Measurements from ENCODE around the gene MMP11.

DNA sequence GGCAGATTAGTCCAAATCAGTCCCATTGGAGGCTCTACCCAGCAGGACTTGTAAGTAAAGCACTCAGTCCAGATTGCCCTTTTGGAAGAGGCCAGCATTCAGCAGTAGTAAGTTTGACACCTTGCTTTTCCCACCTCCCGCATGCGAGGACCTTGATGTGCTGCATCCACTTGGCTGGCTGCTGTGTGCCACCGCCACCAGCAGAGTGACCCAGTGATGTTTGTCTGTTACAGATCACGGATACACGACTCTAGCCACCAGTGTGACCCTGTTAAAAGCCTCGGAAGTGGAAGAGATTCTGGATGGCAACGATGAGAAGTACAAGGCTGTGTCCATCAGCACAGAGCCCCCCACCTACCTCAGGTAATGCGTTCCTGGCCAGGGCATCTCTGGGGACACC is 20.7 kb downstream of the MMP11 start:
- no peak for TF ChIP-seq POLR2A (IDR thresholded peaks at IDR 0.05)
- TF ChIP-seq, protein P1, sequence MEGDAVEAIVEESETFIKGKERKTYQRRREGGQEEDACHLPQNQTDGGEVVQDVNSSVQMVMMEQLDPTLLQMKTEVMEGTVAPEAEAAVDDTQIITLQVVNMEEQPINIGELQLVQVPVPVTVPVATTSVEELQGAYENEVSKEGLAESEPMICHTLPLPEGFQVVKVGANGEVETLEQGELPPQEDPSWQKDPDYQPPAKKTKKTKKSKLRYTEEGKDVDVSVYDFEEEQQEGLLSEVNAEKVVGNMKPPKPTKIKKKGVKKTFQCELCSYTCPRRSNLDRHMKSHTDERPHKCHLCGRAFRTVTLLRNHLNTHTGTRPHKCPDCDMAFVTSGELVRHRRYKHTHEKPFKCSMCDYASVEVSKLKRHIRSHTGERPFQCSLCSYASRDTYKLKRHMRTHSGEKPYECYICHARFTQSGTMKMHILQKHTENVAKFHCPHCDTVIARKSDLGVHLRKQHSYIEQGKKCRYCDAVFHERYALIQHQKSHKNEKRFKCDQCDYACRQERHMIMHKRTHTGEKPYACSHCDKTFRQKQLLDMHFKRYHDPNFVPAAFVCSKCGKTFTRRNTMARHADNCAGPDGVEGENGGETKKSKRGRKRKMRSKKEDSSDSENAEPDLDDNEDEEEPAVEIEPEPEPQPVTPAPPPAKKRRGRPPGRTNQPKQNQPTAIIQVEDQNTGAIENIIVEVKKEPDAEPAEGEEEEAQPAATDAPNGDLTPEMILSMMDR (IDR thresholded peaks at IDR 0.05): no peak
